HK-2 (cell line): Measurements from ENCODE around the gene EPO.
"Not testable (repeated sequence)": the region's sequence is repeated elsewhere in the genome, so short reads cannot be mapped to it uniquely, and the experiment has no call there.

ENCODE experiments used
- DNase-seq: peaks from one replicate; pipeline ENCODE4 v3.0.0-alpha.2; 2018; ENCODE audit not compliant: unreplicated experiment

The EPO gene

GRCh38 chr7:100736671-100737070 lies 16.4 kb downstream of the EPO start:
- DNase-seq: no peak

DNA sequence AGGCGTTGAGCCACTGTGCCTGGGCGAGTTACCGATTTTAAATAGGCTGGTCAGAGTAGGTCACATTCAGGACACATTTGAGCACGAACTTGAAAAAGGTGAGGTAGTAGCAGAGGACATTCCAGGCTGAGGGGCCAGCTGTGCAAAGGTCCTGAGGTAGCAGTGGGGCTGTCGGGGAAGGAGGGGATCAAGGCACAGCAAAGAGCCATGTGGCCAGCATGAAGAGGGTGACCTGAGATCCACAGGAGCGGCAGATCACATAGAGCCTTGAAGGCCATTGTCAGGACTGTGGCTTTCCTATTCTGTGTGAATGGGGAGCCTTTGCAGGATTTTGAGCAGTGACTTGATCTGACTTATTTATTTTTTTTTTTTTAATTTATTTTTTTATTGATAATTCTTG lies 19.7 kb downstream of the EPO start:
- no peak for DNase-seq

DNA sequence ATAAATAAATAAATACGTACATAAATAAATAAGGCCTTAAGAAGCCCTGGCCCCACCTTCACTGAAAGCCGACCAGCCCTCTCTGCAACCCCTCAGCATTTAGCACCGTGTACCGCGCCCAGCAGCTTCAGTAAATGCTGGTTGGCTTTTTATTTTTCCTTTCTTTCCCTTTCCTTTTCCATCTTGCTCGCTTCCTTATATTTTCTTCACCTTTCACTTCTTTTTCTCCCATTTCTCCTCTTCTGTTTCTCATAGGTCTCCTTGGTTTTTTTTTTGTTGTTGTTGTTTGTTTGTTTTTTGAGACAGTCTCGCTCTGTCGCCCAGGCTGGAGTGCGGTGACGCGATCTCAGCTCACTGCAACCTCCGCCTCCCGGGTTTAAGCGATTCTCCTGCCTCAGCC lies 24.3 kb downstream of the EPO start:
- DNase-seq: no peak

- DNase-seq: no peak
Measured at GRCh38 chr7:100745184-100745583, 24.9 kb downstream of the EPO start.

DNA sequence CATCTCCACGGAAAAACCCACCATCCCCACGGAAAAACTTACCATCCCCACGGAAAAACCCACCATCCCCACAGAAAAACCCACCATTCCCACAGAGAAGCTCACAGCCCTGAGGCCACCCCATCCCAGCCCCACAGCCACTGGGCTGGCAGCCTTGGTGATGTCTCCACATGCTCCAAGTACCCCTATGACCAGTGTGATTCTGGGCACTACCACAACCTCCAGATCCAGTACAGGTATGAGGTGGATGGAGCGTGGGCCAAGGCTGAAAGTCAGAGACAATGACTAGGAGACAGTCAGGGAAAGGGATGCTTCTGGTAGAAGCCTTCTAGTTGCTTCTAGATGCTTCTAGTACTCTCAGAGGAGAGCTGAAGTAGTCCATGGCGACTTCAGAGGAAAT lies 32.7 kb downstream of the EPO start:
- DNase-seq: no peak

GRCh38 chr7:100753750-100754149 lies 33.5 kb downstream of the EPO start:
- DNase-seq: no peak

DNA sequence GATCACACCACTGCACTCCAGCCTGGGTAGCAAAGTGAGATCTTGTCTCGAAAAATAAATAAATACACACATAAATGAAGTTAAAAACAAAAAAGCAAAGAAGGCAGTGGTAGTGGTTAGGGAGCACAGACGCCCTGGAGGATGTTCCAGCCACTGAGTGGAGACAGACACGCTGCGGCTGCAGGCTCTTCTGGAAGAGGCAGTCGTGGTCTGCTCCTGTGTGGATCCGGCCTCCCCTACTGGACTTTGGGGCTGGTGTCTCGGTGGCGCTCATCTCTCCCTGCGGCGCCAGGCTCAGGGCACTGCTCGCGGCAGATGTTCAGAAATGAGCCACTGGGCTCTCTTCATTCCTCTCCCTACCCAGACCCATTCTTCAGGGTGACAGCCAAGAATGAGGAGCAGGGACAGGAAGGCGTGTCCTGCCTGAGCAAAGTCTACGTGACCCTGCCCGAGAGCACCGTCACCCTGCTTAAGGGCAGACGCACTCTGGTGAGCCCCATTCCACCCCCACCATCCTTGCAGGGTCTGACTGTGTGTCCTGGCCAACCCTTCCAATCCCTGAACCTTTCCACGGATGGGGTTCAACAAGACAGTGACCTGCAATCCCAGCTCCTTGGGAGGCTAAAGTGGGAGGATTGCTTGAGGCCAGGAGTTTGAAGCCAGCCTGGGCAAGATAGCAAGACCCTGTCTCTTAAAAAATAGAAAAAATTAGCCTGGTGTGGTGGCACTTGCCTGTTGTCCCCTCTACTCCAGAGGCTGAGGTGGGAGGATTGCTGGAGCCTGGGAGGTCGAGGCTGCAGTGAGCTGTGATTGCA lies 39.3 kb downstream of the EPO start:
- DNase-seq: no peak

DNA sequence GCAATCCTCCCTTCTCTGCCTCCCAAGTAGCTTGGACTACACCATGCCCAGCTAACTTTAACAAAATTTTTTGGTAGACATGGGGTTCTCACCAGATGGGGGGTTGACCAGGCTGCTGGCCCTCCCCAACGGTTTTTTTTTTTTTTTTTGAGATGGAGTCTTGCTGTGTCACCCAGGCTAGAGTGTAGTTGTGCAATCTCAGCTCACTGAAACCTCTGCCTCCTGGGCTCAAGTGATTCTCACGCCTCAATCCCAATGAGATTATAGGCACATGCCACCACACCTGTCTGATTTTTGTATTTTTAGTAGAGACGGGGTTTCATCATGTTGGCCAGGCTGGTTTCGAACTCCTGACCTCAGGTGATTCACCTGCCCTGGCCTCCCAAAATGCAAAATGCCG lies 42.6 kb downstream of the EPO start:
- DNase-seq: not testable (repeated sequence)

GRCh38 chr7:100763556-100764140 lies 43.4 kb downstream of the EPO start:
- no peak for DNase-seq

GRCh38 chr7:100764841-100765240 lies 44.6 kb downstream of the EPO start:
- DNase-seq: no peak

GRCh38 chr7:100765250-100765649 lies 45.0 kb downstream of the EPO start:
- DNase-seq: no peak

- DNase-seq: no peak
Measured at GRCh38 chr7:100768784-100769183, 48.5 kb downstream of the EPO start.
